ENCODE data around the gene ADGRE2.
"Not testable (repeated sequence)": the region's sequence is repeated elsewhere in the genome, so short reads cannot be mapped to it uniquely, and the experiment has no call there.

Gene ADGRE2

GRCh38 chr19:14778110-14778845 lies at the start of gene ADGRE2:
Gene ADGRE2 (minus strand): TSS chr19:14778560. CDS start chr19:14776756, 1,804 bp downstream.
- not testable (repeated sequence) for DNase-seq (ENCODE audit: extremely low read depth, low read depth)

DNA sequence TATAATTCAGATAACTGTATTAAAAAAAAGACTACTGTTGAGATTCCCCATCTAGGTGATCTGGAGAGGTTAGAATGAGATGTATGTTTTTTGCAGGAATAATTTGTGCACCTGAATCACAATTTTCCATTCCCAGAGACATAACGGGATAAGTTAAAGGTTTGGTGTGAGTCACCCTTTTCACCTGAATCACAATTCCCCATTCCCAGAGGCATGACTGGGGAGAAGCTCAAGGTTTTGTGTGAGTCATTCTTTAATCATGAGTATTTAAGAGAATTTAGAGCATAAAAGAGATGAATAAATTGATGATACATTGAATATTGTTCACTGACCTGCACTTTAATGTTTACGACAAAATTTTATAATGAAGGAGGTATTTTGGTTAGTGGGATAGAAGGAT lies 47.6 kb upstream of the ADGRE2 start:
- DNase-seq (ENCODE audit: extremely low read depth, low read depth), result no peak
- TF ChIP-seq CTCF (IDR thresholded peaks at IDR 0.05; ENCODE audit: low read depth, low read length), result no peak

GRCh38 chr19:14821937-14822336 lies 43.6 kb upstream of the ADGRE2 start:
- no peak for TF ChIP-seq CTCF (IDR thresholded peaks at IDR 0.05; ENCODE audit: low read depth, low read length)
- DNase-seq (ENCODE audit: extremely low read depth, low read depth), result no peak

DNA sequence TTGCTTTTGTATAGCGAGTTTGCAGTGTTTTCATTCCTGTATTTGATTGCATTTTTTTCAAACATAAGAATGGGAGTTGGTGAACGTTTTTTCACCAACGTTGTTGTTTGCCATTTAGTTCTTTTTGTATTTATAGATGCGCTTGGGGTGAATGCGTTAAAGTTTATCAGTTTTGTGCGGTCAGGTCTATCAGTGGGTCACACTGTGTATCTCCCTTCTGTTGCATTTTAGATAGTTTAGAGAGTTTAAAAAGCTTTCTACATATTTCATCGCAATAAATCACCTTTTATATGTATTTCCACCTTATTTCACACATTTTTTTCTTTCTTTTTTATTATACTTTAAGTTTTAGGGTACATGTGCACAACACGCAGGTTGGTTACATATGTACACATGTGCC lies 40.2 kb upstream of the ADGRE2 start:
- DNase-seq (ENCODE audit: extremely low read depth, low read depth), result no peak

DNA sequence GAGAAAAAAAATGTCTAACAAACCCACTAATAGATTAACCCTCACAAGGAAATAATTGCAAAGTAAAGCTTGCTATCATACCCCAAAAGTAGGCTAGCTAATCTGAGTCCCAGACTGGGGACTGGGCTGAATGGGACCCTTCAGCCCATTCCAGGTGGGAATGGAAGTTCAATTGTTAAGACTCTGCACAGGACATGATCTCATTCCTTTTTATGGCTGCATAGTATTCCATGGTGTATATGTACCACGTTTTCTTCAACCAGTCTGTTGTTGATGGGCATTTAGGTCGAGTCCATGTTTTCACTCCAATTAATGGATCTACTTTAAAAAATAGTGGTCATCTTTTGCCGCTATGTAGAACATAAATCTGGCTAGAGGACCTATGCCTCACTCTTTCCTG lies 38.7 kb upstream of the ADGRE2 start:
- no peak for DNase-seq (ENCODE audit: extremely low read depth, low read depth)
- TF ChIP-seq CTCF (IDR thresholded peaks at IDR 0.05; ENCODE audit: low read depth, low read length), result no peak

More for the DNA sequence above, 40.2 kb upstream of the ADGRE2 start:
- no peak for TF ChIP-seq CTCF (IDR thresholded peaks at IDR 0.05; ENCODE audit: low read depth, low read length)

- TF ChIP-seq CTCF (IDR thresholded peaks at IDR 0.05; ENCODE audit: low read depth, low read length), result no peak
- no peak for DNase-seq (ENCODE audit: extremely low read depth, low read depth)
Measured at GRCh38 chr19:14814982-14815652, 36.8 kb upstream of the ADGRE2 start.

GRCh38 chr19:14809272-14810057 lies 31.1 kb upstream of the ADGRE2 start:
- TF ChIP-seq CTCF (IDR thresholded peaks at IDR 0.05; ENCODE audit: low read depth, low read length), result no peak
- DNase-seq (ENCODE audit: extremely low read depth, low read depth), result no peak

All from AG09319 (cell line).